Measurements from ENCODE around the gene GSDME. TPM values are rescaled to one million over a fixed set of nuclear protein-coding genes. Genes with fewer than 3 reads are reported as not detected.

GSDME gene
- total RNA-seq, 1 experiment from 2014 or later, result 7.6 TPM

DNA sequence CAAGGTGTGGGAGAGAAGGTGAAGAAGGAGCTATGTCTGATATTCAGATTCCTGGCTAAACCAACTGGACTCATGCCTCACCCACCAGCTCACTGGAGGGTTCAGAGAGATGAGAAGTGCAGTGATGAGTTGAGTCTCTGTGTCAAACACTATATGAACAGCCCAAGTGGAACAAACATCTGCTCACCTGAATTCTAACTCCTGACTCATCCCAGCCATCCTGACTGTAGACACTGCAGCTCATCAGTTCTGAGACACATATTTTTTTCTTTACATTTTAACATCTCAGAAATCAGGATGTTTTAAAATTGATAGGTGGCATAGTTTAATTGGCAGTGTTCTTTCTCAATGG lies 27.3 kb downstream of the GSDME start:
- no TSS peak for BruUV-seq (replicated peaks)
- no peaks in the 10 kb centered on the region for H3K27me3 ChIP-seq (ENCODE audit: insufficient read depth, low read length)
- ChIA-PET CTCF (no interaction called here), RAD21 (ENCODE audit: low non-redundant PET in 1 of 2, low total read pairs in 2 of 2, uncharacterized antibody in 2 of 2, unreplicated experiment in 2 of 2) (no interaction called here), POLR2A (no interaction called here)
- TF ChIP-seq EGR1 (IDR thresholded peaks at IDR 0.05; ENCODE audit: low read depth), result no peak
- no peak for TF ChIP-seq MAX (IDR thresholded peaks at IDR 0.05)
- no peak for TF ChIP-seq ZNF274 (IDR thresholded peaks at IDR 0.05; ENCODE audit: low read depth, low read length)
- no peak for TF ChIP-seq SIN3A (IDR thresholded peaks at IDR 0.05; ENCODE audit: low read depth)
- no peak for TF ChIP-seq ZFX (IDR thresholded peaks at IDR 0.05)
- no peak for TF ChIP-seq ELF1 (IDR thresholded peaks at IDR 0.05; ENCODE audit: borderline replicate concordance, low read depth)
- no peak for TF ChIP-seq RAD21 (IDR thresholded peaks at IDR 0.05; ENCODE audit: low read depth)
- TF ChIP-seq EZH2 (IDR thresholded peaks at IDR 0.05), result no peak
- TF ChIP-seq YY1 (IDR thresholded peaks at IDR 0.05; ENCODE audit: extremely low read depth, insufficient replicate concordance, low read depth, low read length), result no peak
- no peak overlapping the region for H3K4me3 ChIP-seq (replicated peaks in 1 of 2; ENCODE audit: low read depth in 1 of 2, low read length in 2 of 2)
- H3K27ac ChIP-seq (ENCODE audit: low read depth, low read length), result no peak overlapping the region
- H3K36me3 ChIP-seq (ENCODE audit: control insufficient read depth in 1 of 2, insufficient read depth in 2 of 2, low read length in 2 of 2), result no peaks in the 10 kb centered on the region
- no peaks in the 10 kb centered on the region for H4K20me1 ChIP-seq (ENCODE audit: insufficient read depth)
- no peaks in the 10 kb centered on the region for H3K79me2 ChIP-seq (ENCODE audit: insufficient read depth, low read length)
- intact Hi-C loops (cut with micrococcal nuclease), result no loop called here
- DNase-seq (ENCODE audit: low read depth, low spot score), result no peak
- H3K9ac ChIP-seq (ENCODE audit: low read length), result no peak overlapping the region
- no peaks in the 10 kb centered on the region for H3K9me3 ChIP-seq (ENCODE audit: control insufficient read depth in 1 of 2, insufficient read depth in 1 of 2, low read depth in 1 of 2, low read length in 2 of 2)
- ATAC-seq, result no peak
- H3K9me2 ChIP-seq (ENCODE audit: insufficient read depth), result no peaks in the 10 kb centered on the region
- no peak overlapping the region for H3K4me2 ChIP-seq (ENCODE audit: low read length)
- H2AFZ ChIP-seq (ENCODE audit: low read depth, low read length, poor library complexity, severe bottlenecking), result no peak overlapping the region
- H3K4me1 ChIP-seq (ENCODE audit: control insufficient read depth in 1 of 2, insufficient read depth in 2 of 2, low read length in 2 of 2), result peaks cover 0 to 16% of the 10 kb centered on the region in 2 experiments; a peak in 1 of 4 replicates

DNA sequence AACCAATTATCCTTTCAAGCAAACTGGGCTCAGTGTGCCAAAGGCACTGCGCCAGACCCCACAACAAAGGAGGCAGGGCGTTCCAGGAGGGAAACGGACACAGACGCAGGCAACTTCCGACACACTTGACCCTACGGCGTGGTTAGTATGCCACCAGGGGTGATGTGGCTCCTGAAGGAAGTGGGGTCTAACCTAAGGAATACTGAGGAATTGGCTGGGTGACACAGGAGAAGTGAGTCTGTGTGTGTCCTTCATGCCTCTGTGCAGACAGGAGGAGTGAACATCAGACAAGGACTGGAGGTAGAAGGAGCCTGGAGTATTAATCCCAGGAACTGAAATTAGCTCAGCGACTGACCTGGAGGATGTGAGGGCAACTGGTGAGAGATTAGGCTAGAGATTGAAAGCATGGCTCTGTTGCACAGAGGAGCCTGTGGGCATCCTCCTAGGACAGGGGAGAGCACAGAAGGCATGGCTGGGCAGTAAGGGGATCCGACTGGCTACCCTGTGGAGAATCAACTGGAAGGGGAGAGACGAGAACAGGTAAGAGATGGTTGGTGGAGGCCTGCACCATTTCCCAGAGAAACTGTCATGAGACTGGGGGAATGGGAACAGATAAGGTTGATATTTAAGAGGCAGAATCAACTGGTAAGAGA lies 27.8 kb downstream of the GSDME start:
- H3K27ac ChIP-seq (ENCODE audit: low read depth, low read length), result no peak overlapping the region
- intact Hi-C loops (cut with micrococcal nuclease), result loop anchor here (10.0 kb wide), 1 partner anchor 435 kb away; no protein-coding TSS in a partner anchor
- POLR2A ChIA-PET, result no interaction called here
- TF ChIP-seq CBX3 (IDR thresholded peaks at IDR 0.05; ENCODE audit: low read depth), result no peak
- TF ChIP-seq, protein P1, sequence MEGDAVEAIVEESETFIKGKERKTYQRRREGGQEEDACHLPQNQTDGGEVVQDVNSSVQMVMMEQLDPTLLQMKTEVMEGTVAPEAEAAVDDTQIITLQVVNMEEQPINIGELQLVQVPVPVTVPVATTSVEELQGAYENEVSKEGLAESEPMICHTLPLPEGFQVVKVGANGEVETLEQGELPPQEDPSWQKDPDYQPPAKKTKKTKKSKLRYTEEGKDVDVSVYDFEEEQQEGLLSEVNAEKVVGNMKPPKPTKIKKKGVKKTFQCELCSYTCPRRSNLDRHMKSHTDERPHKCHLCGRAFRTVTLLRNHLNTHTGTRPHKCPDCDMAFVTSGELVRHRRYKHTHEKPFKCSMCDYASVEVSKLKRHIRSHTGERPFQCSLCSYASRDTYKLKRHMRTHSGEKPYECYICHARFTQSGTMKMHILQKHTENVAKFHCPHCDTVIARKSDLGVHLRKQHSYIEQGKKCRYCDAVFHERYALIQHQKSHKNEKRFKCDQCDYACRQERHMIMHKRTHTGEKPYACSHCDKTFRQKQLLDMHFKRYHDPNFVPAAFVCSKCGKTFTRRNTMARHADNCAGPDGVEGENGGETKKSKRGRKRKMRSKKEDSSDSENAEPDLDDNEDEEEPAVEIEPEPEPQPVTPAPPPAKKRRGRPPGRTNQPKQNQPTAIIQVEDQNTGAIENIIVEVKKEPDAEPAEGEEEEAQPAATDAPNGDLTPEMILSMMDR (IDR thresholded peaks at IDR 0.05 in 2 of 3, conservative IDR thresholded peaks at IDR 0.05 in 1 of 3; ENCODE audit: borderline replicate concordance in 1 of 3, insufficient read depth in 1 of 3, low read depth in 2 of 3, low read length in 2 of 3), result no peak
- TF ChIP-seq EGR1 (IDR thresholded peaks at IDR 0.05; ENCODE audit: low read depth), result no peak
- no peak for TF ChIP-seq JUND (IDR thresholded peaks at IDR 0.05)
- no peak for TF ChIP-seq MAX (IDR thresholded peaks at IDR 0.05)
- TF ChIP-seq CEBPB (IDR thresholded peaks at IDR 0.05; ENCODE audit: low read depth), result no peak
- no peak for TF ChIP-seq ELF1 (IDR thresholded peaks at IDR 0.05; ENCODE audit: borderline replicate concordance, low read depth)
- no peak overlapping the region for H3K4me2 ChIP-seq (ENCODE audit: low read length)
- H3K4me3 ChIP-seq (replicated peaks in 1 of 2; ENCODE audit: low read depth in 1 of 2, low read length in 2 of 2), result no peak overlapping the region
- RAD21 ChIA-PET (ENCODE audit: low non-redundant PET in 1 of 2, low total read pairs in 2 of 2, uncharacterized antibody in 2 of 2, unreplicated experiment in 2 of 2), result no interaction called here
- no peak overlapping the region for H2AFZ ChIP-seq (ENCODE audit: low read depth, low read length, poor library complexity, severe bottlenecking)
- no TSS peak for BruUV-seq (replicated peaks)
- H4K20me1 ChIP-seq (ENCODE audit: insufficient read depth), result no peaks in the 10 kb centered on the region
- DNase-seq (ENCODE audit: low read depth, low spot score) (no peak), ATAC-seq (no peak)
- H3K9ac ChIP-seq (ENCODE audit: low read length), result no peak overlapping the region
- no peaks in the 10 kb centered on the region for H3K9me3 ChIP-seq (ENCODE audit: control insufficient read depth in 1 of 2, insufficient read depth in 1 of 2, low read depth in 1 of 2, low read length in 2 of 2)
- H3K79me2 ChIP-seq (ENCODE audit: insufficient read depth, low read length), result no peaks in the 10 kb centered on the region
- H3K36me3 ChIP-seq (ENCODE audit: control insufficient read depth in 1 of 2, insufficient read depth in 2 of 2, low read length in 2 of 2), result no peaks in the 10 kb centered on the region
- no peaks in the 10 kb centered on the region for H3K9me2 ChIP-seq (ENCODE audit: insufficient read depth)
- CTCF ChIA-PET, result no interaction called here
- peaks cover 0 to 16% of the 10 kb centered on the region in 2 experiments; a peak in 1 of 4 replicates for H3K4me1 ChIP-seq (ENCODE audit: control insufficient read depth in 1 of 2, insufficient read depth in 2 of 2, low read length in 2 of 2)
- H3K27me3 ChIP-seq (ENCODE audit: insufficient read depth, low read length), result no peaks in the 10 kb centered on the region
